GM18508 (cell line): Measurements from ENCODE around the gene SPATS2.

Experiments used
- ATAC-seq: cut with Tn5 transposase; IDR thresholded peaks from one replicate; pipeline ENCODE4 v1.9.1; 2021; ENCODE audit warnings: moderate number of reproducible peaks; ENCODE audit not compliant: insufficient read depth, unreplicated experiment

SPATS2 gene

DNA sequence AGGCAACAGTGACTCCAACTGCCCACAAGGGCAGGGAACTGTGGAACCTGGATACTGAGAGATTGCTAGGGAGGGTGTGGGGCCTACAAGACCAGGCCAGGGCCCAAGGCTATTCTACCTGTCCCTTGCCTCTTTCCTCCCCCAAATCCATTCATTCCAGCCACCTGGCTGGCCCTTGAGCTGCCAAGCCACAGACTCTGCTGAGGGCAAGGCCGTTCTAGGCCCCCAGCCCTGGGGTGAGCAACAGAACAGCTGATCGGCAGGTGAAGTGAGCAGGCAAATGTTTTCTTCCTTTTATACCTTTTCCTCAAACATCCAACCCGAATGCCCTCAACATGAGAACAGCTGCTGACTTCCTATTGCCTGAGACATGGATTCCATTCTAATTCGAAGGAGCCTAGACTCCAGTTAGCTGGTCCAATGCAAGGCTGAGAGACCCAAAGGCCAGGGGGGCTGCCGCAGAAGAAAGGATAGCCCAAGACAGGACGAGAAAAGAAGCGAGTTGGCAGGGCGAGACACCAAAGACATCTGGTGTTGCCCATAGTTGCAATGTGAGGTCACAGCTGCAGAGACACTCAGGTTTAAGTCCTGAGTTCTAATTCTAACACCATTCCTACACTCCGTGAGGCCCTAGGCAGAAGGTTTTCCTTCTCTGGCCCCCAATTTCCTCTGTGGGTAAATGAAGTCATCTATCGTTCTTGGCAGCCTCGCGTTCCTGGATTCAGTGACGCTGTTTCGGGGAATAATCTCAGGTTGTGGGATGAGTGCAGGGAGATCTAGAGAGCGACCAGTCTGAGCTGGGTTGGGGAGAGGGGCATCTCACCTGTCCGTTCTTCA, 31.9 kb upstream of the SPATS2 start:
- no peak for ATAC-seq

GRCh38 chr12:49335955-49336644, 31.2 kb upstream of the SPATS2 start:
- no peak for ATAC-seq

DNA sequence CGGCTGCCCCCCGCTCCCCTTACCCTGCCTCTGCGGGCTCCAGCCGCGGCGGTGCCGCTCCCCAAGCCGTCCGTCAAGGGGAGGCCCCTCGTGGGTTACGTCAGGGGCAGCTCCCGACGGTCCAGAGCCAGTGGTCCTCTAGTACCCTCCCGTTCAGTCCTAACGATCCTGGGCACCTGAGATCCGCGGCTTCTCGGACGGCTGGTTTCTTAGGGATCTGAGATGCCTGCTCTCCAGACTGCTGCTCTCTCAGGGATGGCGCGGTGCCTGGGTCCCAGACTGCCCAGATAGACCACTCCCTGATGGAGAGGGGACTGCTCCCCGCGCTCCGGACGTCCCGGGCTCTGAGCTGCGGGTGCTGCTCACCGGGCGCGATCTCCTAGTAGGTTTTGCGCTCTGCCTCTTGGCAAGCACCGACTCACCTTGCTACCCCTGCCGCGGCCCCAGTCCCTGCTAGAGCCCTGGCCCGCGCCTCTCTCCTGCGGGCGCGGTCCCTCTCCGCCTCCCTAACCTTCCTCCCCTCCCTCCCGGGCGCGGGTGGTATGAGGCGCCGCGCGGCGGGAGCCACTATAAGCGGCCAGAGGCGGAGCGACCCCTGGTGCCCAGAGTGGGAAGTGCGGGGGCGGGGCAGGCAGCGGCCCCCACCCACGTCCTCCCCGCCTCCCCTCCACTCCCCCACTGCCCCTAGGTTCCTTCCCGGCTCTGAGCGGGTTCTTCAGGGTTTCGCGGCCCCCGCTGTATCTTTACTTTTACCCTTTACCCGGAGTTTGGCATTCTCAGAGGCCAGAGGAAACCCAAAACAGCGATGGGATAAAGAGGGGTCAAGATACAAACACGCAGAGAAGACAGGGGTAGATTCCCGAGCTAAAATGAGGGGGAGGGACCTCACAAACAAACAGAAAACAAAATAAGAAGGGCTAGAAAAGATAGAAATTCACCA, 30.3 kb upstream of the SPATS2 start, which contains the start of gene C1QL4:
TSS of gene C1QL4 (minus strand) at position 544 of the 940 bp plus-strand sequence. CDS start 711 bp downstream, outside the sequence.
- ATAC-seq = no peak

- no peak for ATAC-seq
These were observed 28.3 kb upstream of the SPATS2 start for GRCh38 chr12:49338830-49339463.

DNA sequence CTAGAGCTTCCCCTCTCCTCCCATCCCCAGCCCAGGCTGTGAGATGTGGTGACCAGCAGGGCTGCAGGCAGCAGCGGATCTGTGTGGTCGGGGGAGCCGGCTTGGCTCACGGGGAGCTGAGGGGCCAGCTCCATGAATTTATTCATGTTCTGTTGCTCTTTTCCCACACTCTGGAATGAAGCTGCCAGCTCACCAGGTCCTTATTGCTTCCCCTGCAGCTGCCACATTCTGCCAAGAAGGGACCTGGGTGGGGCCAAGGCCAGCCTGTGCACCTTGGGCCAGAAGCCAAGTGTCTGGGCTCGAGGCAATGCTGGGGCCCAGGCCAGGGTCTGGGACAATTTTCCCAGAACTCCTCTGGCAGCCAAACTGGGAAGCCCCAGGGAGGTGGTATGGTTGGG, 27.8 kb upstream of the SPATS2 start:
- no peak for ATAC-seq

DNA sequence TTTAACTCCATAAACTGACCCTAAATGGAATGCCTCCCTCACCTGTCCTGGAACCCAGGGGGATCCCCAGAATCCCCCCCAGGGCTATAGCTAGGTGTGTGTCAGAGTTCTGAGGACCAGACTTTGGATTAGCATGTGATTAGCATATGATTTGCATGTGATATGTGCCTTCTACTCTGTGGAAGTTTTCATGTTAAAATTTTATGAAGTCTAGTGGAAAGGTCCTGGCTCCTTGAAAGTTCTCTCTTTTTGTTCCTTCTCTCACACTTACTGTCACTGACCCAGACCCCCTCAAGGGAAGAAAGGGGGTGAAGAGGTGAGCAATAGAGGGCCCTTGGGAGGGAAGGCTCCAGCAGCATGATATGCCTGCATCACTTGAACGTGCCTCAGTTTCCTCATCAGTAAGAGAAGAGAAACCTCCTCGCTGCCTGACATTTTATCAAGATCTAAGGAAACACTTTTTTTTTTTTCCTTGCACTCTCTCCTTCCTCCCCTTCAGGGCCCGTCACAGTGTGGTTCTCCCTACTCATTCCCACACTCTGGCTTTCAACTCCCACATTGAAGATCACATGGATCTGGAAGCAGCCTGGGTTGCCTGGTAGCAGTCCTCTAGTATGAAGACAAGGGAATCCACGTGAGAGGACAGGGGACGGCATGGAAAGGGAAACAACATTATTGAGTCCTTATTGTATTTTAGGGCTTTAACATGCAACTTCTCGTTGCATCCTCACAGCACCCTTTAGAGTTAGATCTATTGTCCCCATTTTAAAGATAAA, 27.0 kb upstream of the SPATS2 start:
- ATAC-seq = no peak

DNA sequence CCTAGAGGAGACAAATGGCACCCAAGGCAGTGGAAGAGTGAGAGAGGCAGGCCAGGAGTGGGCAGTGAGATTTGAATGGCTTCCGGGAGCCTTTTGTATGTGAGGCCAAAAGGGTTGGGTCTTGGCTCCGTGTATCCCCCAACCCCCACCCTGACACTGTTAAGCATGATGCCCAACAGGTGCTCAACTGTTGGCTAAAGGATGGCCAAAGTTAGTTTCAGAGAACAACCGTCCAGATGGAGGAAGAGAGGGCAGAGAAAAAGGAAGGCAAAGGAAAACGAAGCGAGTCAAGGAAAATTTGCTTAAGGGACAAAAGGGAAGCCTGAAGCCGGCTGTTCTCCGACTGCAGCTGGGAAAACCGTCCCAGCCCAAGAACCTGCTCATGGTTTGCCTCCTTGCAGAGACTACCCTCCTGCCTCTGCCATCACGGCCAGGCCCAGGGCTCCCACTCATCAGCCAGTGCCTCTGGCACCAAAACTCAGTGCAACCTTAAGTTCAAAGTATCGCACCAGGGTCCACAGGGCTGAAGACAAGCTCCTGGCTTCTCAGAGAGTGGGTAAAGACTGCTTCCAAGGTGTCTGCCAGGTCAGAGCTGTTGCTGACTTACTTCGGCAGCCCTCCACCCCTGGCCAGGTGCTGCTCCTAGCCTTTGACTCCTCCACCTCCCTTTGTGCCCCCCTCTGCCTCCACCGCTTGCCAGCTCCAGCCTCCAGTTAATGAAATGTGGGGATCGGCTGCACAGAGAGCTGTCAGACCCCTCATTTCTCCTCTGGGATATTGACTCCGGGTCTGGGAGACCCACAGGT, 26.1 kb upstream of the SPATS2 start:
- ATAC-seq = no peak

- ATAC-seq = no peak
These were observed 25.5 kb upstream of the SPATS2 start for GRCh38 chr12:49341777-49342065.

DNA sequence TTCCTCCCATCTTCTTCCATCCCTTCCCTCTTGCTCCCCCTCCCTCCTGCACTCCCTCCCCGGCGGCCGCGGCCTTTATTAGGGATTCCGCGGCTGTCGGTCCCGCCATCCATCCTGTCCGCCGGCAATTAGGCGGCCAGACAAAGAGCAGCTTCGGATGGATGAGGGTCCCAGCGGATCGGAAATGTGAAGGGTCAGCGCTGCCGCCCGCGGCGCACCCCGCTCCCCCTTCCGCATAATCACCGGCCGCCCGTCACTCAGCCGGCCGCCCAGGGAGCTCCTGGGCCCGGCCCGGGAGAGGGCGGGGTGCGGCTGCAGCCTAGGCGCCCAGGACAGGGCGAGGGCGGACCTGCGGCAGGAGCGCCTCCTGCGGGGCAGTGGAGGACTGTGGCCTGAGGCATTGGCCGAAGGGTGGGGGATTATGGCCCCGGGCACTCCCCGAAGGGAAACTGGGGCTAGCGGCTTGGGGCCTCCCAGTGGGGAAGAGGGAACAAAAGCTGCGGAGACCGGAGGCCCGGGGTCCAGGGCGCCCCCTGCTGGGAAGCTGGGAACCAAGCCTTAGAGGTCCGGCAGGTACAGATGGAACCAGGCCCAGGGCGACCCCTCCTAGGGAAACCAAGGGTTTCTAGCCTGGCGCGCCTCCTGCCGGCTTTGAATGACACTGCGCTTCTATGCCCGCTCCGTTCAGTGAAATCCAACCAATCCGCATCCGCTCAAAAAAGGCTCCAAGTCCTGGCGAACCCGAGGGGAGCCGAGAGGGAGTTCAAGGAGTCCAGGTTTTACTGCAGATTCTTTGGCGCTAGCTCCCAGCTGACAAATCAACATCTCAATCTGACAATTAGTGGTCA, 25.0 kb upstream of the SPATS2 start:
- ATAC-seq = no peak

GRCh38 chr12:49342914-49343731, 24.1 kb upstream of the SPATS2 start:
- ATAC-seq = no peak

GRCh38 chr12:49344486-49345050, 22.7 kb upstream of the SPATS2 start:
- ATAC-seq = no peak

GRCh38 chr12:49345051-49345824, 22.0 kb upstream of the SPATS2 start:
- ATAC-seq = no peak

- ATAC-seq = no peak
These were observed 21.2 kb upstream of the SPATS2 start for GRCh38 chr12:49345825-49346658.

DNA sequence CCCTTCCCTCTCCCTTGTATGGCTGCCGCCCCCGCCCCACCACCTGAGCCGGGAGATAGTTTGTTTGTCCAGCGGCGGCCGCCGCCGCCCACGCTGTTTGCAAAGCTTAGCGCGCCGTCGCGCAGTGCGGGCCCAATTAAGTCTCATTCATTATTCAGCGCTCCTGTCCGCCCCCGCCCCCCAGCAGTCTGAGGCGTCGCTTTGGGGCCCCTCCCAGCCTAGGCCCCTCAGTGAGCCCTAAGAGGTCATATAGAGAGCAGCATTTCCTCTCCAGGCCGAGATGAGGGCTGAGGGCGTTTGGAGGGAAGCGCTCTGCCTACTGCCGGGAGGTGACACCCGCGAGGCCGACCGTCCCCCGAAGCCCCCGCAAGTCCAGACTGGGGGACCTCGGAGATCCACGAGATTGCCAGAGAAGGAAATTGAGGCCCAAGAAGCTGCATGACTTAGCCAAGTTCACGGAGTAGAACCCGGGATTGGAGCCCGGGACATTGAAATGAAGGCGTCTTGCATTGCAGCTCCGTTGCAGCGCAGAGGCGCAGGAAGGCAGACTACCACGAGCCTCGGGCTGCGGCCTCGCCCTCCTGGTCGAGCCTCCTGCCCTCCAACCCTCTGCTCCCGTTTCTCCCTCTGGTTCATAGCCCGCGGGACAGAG, 20.5 kb upstream of the SPATS2 start, which contains the start of gene DNAJC22:
TSS of gene DNAJC22 (plus strand) at position 230 of the 652 bp plus-strand sequence. CDS start 1,985 bp downstream, outside the sequence.
- ATAC-seq = no peak
